T-helper 2 cell treated with Interferon-gamma antibody and Interleukin-4, amounts not matched to agents 100 ng/mL and 5 ng/mL, for 36 hours (primary cell): ENCODE data around the gene TMEM86B. TPM values are rescaled to one million over a fixed set of nuclear protein-coding genes. Genes with fewer than 3 reads are reported as not detected.
"Not testable (repeated sequence)": the region's sequence is repeated elsewhere in the genome, so short reads cannot be mapped to it uniquely, and the experiment has no call there.

Experiments
- intact Hi-C: fragments of 100-400 bp; cut with micrococcal nuclease; formaldehyde crosslinking; loops from one replicate; pipeline ENCODE4 v1.15.1; 2023
- total RNA-seq: library from RNA; stranded (reverse); gene quantifications from 2 replicates; pipeline ENCODE4 v1.2.3, GENCODE V29; 2022

Gene TMEM86B
- total RNA-seq, 1 donor from 2014 or later: 9.6 TPM

DNA sequence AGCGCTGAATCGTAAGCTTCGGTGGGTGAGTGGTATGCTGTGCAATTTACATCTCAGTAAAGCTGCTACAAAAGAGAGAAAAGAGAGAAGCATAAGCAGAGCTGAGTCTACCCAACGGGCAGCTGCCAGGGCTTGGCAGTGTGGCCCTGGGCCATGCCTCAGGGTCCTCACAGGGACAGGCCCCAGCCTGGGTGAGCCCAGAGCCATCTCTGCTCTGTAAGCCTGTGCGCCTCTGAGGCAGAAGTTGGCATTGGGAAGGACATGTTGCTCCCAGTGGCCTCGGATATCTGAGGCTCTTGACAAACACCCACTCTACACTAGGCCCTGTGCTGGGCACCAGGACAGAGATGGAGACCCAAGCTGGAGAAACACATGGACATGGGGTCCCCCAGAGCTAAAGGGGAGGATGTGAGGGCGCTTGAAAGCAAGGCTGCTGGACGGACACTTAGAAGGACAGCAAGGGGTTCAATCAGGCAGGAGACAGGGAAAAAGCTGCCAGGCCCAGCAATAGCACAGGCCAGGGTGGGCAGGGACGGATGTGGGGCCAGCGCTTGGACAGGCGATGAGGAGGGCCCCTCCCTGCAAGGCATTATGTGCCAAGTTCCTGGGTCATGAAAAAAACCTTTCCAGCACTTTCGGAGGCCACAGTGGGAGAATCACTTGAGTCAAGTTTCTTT lies 15.6 kb upstream of the TMEM86B start:
- intact Hi-C loops: no loop called here

DNA sequence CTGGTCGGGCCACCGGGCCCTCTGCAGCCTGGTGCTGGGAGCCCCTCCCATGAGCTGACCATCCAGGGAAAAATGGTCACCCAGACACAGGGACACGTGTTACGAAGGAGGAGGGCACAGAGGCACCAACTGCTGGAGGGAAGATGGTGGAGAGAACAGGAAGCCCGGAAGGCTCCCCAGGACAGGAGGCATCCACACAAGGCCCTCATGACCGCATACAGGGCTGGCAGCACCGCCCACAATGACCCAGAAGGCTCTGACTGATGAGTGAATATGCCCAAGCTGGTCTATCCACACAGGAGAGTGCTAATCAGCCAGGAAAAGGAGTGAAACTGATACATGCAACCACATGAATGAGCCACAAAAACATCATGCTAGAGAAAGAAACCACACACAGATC lies 14.0 kb upstream of the TMEM86B start:
- intact Hi-C loops: no loop called here

- intact Hi-C loops: no loop called here
Measured at GRCh38 chr19:55241935-55242464, 13.4 kb upstream of the TMEM86B start.

DNA sequence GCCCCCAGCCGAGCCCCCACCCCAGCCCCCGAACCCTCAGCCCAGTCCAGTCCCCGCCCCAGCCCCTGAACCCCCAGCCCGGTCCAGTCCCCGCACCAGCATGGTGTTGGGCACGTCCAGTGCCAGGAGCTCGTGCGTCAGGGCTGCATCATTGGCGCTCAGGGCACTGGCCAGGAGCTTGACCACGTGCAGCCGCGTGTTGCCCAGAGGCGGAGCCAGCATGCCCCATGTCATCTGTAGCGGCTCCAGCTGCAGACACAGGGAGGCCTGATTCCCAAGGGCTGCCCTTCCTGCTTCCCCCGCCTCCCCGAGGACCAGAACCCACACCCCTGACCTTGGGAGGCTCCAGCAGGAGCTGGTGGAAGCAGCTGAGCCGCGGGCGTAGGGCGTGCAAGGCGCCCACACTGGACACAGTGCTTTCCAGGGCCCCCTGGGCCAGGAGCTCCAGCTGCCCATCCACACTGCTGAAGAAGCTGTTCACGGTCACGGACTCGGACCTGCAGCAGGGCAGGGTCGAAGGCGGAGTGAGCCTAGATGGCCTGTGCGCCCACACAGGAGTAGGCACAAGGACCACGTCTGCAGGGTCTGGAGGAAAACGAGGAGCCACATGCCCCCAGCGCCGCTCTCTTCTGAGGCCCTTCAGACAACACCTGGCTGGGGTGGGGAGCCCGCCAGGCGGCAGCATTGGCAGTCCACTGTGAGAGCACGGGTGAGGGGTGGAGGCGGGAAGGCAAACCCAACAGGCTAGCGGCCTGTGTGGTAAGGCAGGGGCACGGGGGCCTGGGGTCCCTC lies 12.8 kb upstream of the TMEM86B start:
- intact Hi-C loops: no loop called here

GRCh38 chr19:55240713-55241020 lies 12.1 kb upstream of the TMEM86B start:
- intact Hi-C loops: no loop called here

GRCh38 chr19:55239004-55239403 lies 10.4 kb upstream of the TMEM86B start:
- intact Hi-C loops: no loop called here

- intact Hi-C loops: no loop called here
Measured at GRCh38 chr19:55238030-55238429, 9.5 kb upstream of the TMEM86B start.

GRCh38 chr19:55232986-55233385 lies 4.4 kb upstream of the TMEM86B start:
- intact Hi-C loops: no loop called here

DNA sequence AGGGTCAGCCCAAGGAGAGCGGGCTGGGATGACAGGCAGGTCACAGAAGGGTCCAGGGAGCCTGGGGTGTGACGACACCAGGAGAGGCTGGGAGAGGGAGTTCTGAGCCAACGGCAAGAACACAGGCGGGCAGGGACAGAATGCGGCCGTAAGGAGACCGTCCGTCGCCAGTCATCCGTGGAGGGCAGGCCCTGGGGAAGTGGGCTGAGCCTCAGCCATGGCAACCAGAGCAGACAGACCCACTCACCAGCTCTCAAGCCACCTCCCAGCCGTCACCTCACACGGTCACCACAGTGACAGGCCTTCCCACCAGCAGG lies 3.7 kb upstream of the TMEM86B start:
- intact Hi-C loops: no loop called here

DNA sequence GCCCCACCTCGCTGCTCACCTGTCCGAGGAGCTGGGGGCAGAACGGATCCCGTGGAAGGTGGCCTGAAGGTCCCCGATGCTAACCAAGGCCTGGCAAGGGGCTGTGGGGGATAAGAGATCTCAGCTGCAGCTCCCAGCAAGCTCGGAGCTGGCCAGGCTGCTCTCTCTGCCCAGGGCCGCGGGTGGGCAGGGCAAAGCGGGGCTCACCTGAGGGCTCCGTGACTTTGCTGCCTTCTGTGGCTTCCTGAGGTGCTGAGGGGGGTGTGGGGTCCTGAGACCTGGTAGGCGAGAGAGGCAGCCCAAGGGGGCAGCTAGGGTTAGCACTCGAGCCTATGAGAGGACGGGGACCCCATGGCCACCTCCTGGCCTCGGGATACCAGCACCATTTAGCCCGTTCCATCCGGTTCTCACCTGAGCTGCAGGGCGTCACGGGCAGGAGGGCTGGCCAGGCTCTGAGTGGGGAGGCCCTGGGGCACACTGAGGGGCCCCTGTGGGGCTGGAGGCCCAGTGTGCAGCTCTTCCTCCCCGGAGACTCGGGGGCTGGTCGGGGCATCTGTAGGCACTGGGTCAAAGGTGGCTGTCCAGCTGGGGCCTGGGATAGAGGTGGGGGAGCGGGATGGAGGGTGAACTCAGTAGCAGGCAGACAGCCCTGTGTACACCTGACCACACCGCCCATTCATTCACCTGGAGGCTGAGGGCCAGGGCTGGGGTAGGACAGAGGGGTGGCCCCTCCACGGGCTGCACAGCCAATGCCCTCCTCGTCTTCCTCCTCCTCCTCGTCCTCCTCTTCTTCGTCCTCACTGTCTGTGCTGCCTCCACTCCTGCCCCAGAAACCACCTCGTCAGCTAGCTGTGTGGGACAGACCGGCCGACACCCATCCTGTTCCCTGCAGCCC lies 3.1 kb upstream of the TMEM86B start:
- intact Hi-C loops: no loop called here

- intact Hi-C loops: no loop called here
Measured at GRCh38 chr19:55230780-55231179, 2.2 kb upstream of the TMEM86B start.

DNA sequence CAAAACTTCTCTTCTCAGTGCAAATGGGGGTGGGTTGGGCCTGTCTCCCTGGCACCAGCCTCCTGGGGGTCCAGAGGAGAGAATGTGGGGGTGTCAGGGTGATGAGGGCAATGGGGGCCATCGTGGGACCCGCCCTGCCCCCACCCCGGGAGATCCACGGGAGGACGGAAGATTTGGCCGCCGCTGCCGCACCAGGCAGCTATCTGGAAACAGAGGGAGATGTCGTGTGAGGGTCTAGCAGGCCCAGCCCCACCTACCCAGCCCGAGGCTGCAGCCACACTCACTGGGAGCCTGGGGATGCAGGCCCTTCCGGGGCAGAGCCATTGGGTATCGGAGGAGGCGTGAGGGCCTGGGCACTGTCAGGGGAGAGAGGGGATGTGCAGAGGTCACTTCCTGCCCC lies 1.8 kb upstream of the TMEM86B start:
- intact Hi-C loops: no loop called here

DNA sequence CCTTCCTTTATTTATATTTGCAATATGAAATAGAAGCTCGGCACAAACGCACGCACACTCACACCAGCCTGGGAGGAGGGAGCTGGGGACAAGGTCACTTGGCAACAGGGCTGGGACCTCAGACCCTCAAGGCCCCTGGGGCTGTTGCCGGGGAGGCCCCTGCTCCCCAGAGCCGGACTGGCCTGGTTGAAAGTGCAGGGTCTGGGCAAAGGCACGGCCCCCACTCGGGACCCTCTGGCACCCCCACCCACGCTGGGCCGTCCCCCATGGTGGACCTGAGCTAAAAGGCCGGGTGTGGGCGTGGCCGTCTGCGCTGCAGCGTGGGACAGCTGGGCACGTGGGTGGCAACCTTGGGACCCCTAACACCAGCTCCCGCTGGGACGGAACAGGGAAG lies 1.2 kb upstream of the TMEM86B start:
- intact Hi-C loops: no loop called here

GRCh38 chr19:55229145-55229788 lies 704 bp upstream of the TMEM86B start:
- intact Hi-C loops: no loop called here

- intact Hi-C loops: no loop called here
Measured at GRCh38 chr19:55228015-55228391, 560 bp downstream of the TMEM86B start.

- intact Hi-C loops: no loop called here
Measured at GRCh38 chr19:55227241-55228014, 1.1 kb downstream of the TMEM86B start.

GRCh38 chr19:55226788-55227187 lies 1.8 kb downstream of the TMEM86B start:
- intact Hi-C loops: no loop called here

GRCh38 chr19:55226273-55226672 lies 2.3 kb downstream of the TMEM86B start:
- intact Hi-C loops: no loop called here

- intact Hi-C loops: no loop called here
Measured at GRCh38 chr19:55225415-55225958, 3.1 kb downstream of the TMEM86B start.

DNA sequence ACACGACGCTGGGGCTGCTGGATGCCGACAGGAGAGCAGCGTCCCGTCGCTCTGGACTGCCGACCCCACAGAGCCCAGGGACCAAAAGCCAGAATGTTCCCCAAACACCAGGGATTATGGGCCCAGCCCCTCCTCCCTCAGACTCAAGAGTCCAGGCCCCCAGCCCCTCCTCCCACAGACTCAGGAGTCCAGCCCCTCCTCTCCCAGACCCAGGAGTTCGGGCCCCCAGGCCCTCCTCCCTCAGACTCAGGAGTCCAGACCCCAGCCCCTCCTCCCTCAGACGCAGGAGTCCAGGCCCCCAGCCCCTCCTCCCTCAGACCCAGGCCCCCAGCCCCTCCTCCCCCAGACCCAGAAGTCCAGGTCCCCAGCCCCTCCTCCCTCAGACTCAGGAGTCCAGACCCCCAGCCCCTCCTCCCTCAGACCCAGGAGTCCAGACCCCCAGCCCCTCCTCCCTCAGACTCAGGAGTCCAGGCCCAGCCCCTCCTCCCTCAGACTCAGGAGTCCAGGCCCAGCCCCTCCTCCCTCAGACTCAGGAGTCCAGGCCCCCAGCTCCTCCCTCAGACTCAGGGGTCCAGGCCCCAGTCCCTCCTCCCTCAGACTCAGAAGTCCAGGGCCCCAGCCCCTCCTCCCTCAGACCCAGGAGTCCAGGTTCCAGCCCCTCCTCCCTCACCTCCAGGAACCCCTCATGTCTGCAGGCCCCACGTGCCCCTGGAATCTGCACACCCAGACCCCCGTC lies 3.7 kb downstream of the TMEM86B start:
- intact Hi-C loops: not testable (repeated sequence)
